IMR-90 (cell line): ENCODE data around the gene SCN8A. TPM values are rescaled to one million over a fixed set of nuclear protein-coding genes. Genes with fewer than 3 reads are reported as not detected.

Experiments
- ATAC-seq: fragments of 200-7000 bp; cut with Tn5 transposase; 2 replicates; pipeline ENCODE4 v1.9.1; 2020; ENCODE audit warnings: low read depth, mild to moderate bottlenecking, moderate library complexity
- BruUV-seq: library from RNA; stranded (reverse); fragments of 400-500 nt; replicated peaks from 2 replicates; lab custom pipeline; 2021; lab: Mats Ljungman, UMichigan
- CTCF ChIA-PET: fragments of 300-600 bp; formaldehyde crosslinking; extraction: SDS; loops from one replicate; lab custom pipeline; 2021; ENCODE audit warnings: antibody characterized with exemption; lab: Yijun Ruan, JAX
- POLR2A ChIA-PET: fragments of 300-600 bp; sonication (Branson Sonifier 250); formaldehyde crosslinking; loops from one replicate; lab custom pipeline; 2022; ENCODE audit warnings: antibody characterized with exemption; ENCODE audit not compliant: unreplicated experiment; lab: Charles Lee
- DNase-seq: peaks from one replicate; pipeline ENCODE4 v3.0.0; 2013
- H2AFZ ChIP-seq: replicated peaks from 2 replicates; pipeline ENCODE3; 2013; ENCODE audit warnings: low read length, mild to moderate bottlenecking; ENCODE audit not compliant: poor library complexity
- H2AK5ac ChIP-seq: 2 replicates; pipeline ENCODE4 v1.6.1; 2013; ENCODE audit warnings: low read depth, low read length, inconsistent platforms
- H2AK9ac ChIP-seq: replicated peaks from 2 replicates; pipeline ENCODE3; 2013; ENCODE audit warnings: mild to moderate bottlenecking, low read depth, low read length, moderate library complexity; ENCODE audit not compliant: poor library complexity
- H2BK120ac ChIP-seq: 2 replicates; pipeline ENCODE4 v1.6.1; 2013; ENCODE audit warnings: low read depth, low read length, inconsistent platforms
- H2BK15ac ChIP-seq: 3 replicates; pipeline ENCODE4 v1.6.1; 2013; ENCODE audit warnings: low read depth, low read length, inconsistent platforms
- H2BK20ac ChIP-seq: 2 replicates; pipeline ENCODE4 v1.6.1; 2013; ENCODE audit warnings: low read depth, mild to moderate bottlenecking, inconsistent platforms, low read length, moderate library complexity
- H2BK5ac ChIP-seq: 2 replicates; pipeline ENCODE4 v1.6.1; 2013; ENCODE audit warnings: mild to moderate bottlenecking, low read depth, low read length, inconsistent platforms; ENCODE audit not compliant: poor library complexity, severe bottlenecking
- H3K14ac ChIP-seq: replicated peaks from 2 replicates; pipeline ENCODE4 v1.6.1; 2013; ENCODE audit warnings: low read depth, low read length, inconsistent platforms
- H3K18ac ChIP-seq: 2 replicates; pipeline ENCODE4 v1.6.1; 2013; ENCODE audit warnings: low read depth, low read length, control low read depth
- H3K23ac ChIP-seq: 2 replicates; pipeline ENCODE4 v1.6.1; 2013; ENCODE audit warnings: low read depth, low read length, inconsistent platforms
- H3K27ac ChIP-seq: 2 replicates; pipeline ENCODE4 v1.5.1; 2013; ENCODE audit warnings: mild to moderate bottlenecking, control low read depth, low read length; ENCODE audit not compliant: insufficient read depth
- H3K27me3 ChIP-seq: 2 replicates; pipeline ENCODE4 v1.6.1; 2013; ENCODE audit warnings: low read length; ENCODE audit not compliant: control insufficient read depth, insufficient read depth
- H3K36me3 ChIP-seq: 2 replicates; pipeline ENCODE4 v1.6.1; 2013; ENCODE audit warnings: low read length, mixed read lengths; ENCODE audit not compliant: control insufficient read depth, insufficient read depth
- H3K4ac ChIP-seq: 2 replicates; pipeline ENCODE4 v1.6.1; 2013; ENCODE audit warnings: low read depth, low read length, inconsistent platforms
- H3K4me1 ChIP-seq: 2 replicates; pipeline ENCODE4 v1.6.1; 2013; ENCODE audit warnings: low read length, mixed read lengths; ENCODE audit not compliant: control insufficient read depth, insufficient read depth
- H3K4me2 ChIP-seq: 2 replicates; pipeline ENCODE4 v1.6.1; 2013; ENCODE audit warnings: low read depth, mild to moderate bottlenecking, control low read depth, low read length, moderate library complexity
- H3K4me3 ChIP-seq: 2 replicates; pipeline ENCODE4 v1.5.1; 2013; ENCODE audit warnings: low read depth, mild to moderate bottlenecking, control low read depth, low read length, moderate library complexity; ENCODE audit not compliant: insufficient read depth
- H3K56ac ChIP-seq: 2 replicates; pipeline ENCODE4 v1.6.1; 2013; ENCODE audit warnings: low read length, inconsistent platforms; ENCODE audit not compliant: insufficient read depth; ENCODE audit errors: extremely low read depth
- H3K79me1 ChIP-seq, 2 experiments: 2 replicates each; pipeline ENCODE4 v1.6.1; 2013; ENCODE audit warnings: low read length in 2 of 2, inconsistent platforms in 1 of 2, low read depth in 1 of 2
- H3K9ac ChIP-seq: 2 replicates; pipeline ENCODE4 v1.6.1; 2013; ENCODE audit warnings: low read depth, low read length, control low read depth
- H3K9me1 ChIP-seq: 2 replicates; pipeline ENCODE4 v1.6.1; 2013; ENCODE audit warnings: low read length, inconsistent platforms; ENCODE audit not compliant: insufficient read depth
- H3K9me3 ChIP-seq: 2 replicates; pipeline ENCODE4 v1.6.1; 2013; ENCODE audit warnings: low read length; ENCODE audit not compliant: control insufficient read depth, insufficient read depth
- H4K20me1 ChIP-seq: 2 replicates; pipeline ENCODE4 v1.6.1; 2013; ENCODE audit warnings: low read length, inconsistent platforms; ENCODE audit not compliant: insufficient read depth
- H4K5ac ChIP-seq: 2 replicates; pipeline ENCODE4 v1.6.1; 2013; ENCODE audit warnings: mild to moderate bottlenecking, low read depth, low read length, control low read depth
- H4K8ac ChIP-seq, 2 experiments: 2 replicates each; pipeline ENCODE4 v1.6.1; 2013; ENCODE audit warnings: low read depth in 2 of 2, low read length in 2 of 2, control low read depth in 1 of 2, inconsistent platforms in 1 of 2
- H4K91ac ChIP-seq: 2 replicates; pipeline ENCODE4 v1.6.1; 2013; ENCODE audit warnings: low read depth, low read length, inconsistent platforms; ENCODE audit not compliant: insufficient read depth
- BHLHE40 ChIP-seq: fragments of 150-350 bp; IDR thresholded peaks from 2 replicates; pipeline ENCODE4 v1.6.1; 2016; ENCODE audit warnings: mild to moderate bottlenecking, low read depth, low read length
- CEBPB ChIP-seq: IDR thresholded peaks from 2 replicates; pipeline ENCODE4 v1.6.1; 2012; ENCODE audit warnings: low read depth, low read length, improper control_type of control experiment
- CHD1 ChIP-seq: IDR thresholded peaks from 2 replicates; pipeline ENCODE4 v1.6.1; 2012; ENCODE audit warnings: low read depth, low read length, improper control_type of control experiment
- CTCF ChIP-seq: conservative IDR thresholded peaks from 2 replicates; pipeline ENCODE4 v1.5.1; 2012; ENCODE audit warnings: mild to moderate bottlenecking, low read depth, low read length, improper control_type of control experiment
- ELK1 ChIP-seq: fragments of 150-350 bp; IDR thresholded peaks from 2 replicates; pipeline ENCODE4 v1.6.1; 2016; ENCODE audit warnings: low read depth, mild to moderate bottlenecking, low read length, moderate library complexity, borderline replicate concordance
- FOS ChIP-seq: fragments of 150-350 bp; IDR thresholded peaks from 2 replicates; pipeline ENCODE4 v1.6.1; 2016; ENCODE audit warnings: low read depth, low read length
- MAFK ChIP-seq: IDR thresholded peaks from 2 replicates; pipeline ENCODE4 v1.6.1; 2012; ENCODE audit warnings: low read depth, low read length, improper control_type of control experiment
- MAZ ChIP-seq: IDR thresholded peaks from 2 replicates; pipeline ENCODE4 v1.6.1; 2012; ENCODE audit warnings: low read depth, mild to moderate bottlenecking, low read length, improper control_type of control experiment, moderate library complexity, borderline replicate concordance
- MXI1 ChIP-seq: IDR thresholded peaks from 2 replicates; pipeline ENCODE4 v1.6.1; 2012; ENCODE audit warnings: low read depth, mild to moderate bottlenecking, low read length, moderate library complexity, borderline replicate concordance
- NFE2L2 ChIP-seq: fragments of 150-350 bp; IDR thresholded peaks from 2 replicates; pipeline ENCODE4 v1.6.1; 2016; ENCODE audit warnings: low read depth, mild to moderate bottlenecking, low read length
- RAD21 ChIP-seq: IDR thresholded peaks from 2 replicates; pipeline ENCODE4 v1.6.1; 2012; ENCODE audit warnings: low read length, improper control_type of control experiment
- RCOR1 ChIP-seq: IDR thresholded peaks from 2 replicates; pipeline ENCODE4 v1.6.1; 2012; ENCODE audit warnings: mild to moderate bottlenecking, low read length, improper control_type of control experiment; ENCODE audit not compliant: insufficient replicate concordance
- SMC3 ChIP-seq: fragments of 150-350 bp; IDR thresholded peaks from 2 replicates; pipeline ENCODE4 v1.6.1; 2016; ENCODE audit warnings: low read depth, mild to moderate bottlenecking, antibody characterized with exemption, low read length, moderate library complexity
- WGBS, 2 experiments: methylation state at CpG; one replicate each; pipeline versions ENCODE4 v1.1.5 to v1.1.7; 2013; ENCODE audit warnings: missing lambda C conversion rate in 2 of 2; ENCODE audit not compliant: insufficient read length in 1 of 2; ENCODE audit errors: extremely low coverage in 2 of 2; 5-methylcytosine and 5-hydroxymethylcytosine counted together
- dilution Hi-C: fragments of 300-500 bp; cut with HindIII; formaldehyde crosslinking; loops from one replicate; pipeline ENCODE4 v1.14.3; 2018; ENCODE audit warnings: low sequenced_read_pairs; ENCODE audit not compliant: unreplicated experiment
- in situ Hi-C: fragments of 300-500 bp; cut with MboI; formaldehyde crosslinking; loops from 3 replicates; pipeline ENCODE4 v1.14.3; 2019; ENCODE audit warnings: low sequenced_read_pairs, inconsistent platforms, mixed read lengths
- intact Hi-C: fragments of 100-400 bp; cut with micrococcal nuclease; formaldehyde crosslinking; loops from 2 replicates; pipeline ENCODE4 v1.10.0; 2022
- polyA plus RNA-seq, 3 experiments: library from polyadenylated mRNA; depleted of rRNA; stranded (reverse); fragments of >200 nt; gene quantifications; 2 replicates each; pipeline ENCODE4 v1.2.3, GENCODE V29; 2012; ENCODE audit warnings: low replicate concordance in 1 of 3
- total RNA-seq: library from RNA; depleted of rRNA; stranded (reverse); fragments of >200 nt; gene quantifications from 2 replicates; pipeline ENCODE4 v1.2.3, GENCODE V29; 2012

The SCN8A gene
- total and polyA plus RNA-seq, 2 of the 4 experiments (the other 2 are of a cell fraction), result 6.9 to 19.7 TPM

- Histone ChIP-seq H3K9ac (no peak overlapping the region), H4K5ac (no peak overlapping the region), H3K9me3 (no peaks in the 10 kb centered on the region), H3K4me3 (no peak overlapping the region), H3K4ac (no peak overlapping the region), H3K23ac (no peak overlapping the region), H2AK9ac (no peak overlapping the region), H3K4me1 (peaks cover 2% of the 10 kb centered on the region; the same call in 1 of the 2 replicates), H2AK5ac (no peak overlapping the region), H2BK120ac (no peak overlapping the region), H3K4me2 (no peak overlapping the region), H3K9me1 (peaks cover 14% of the 10 kb centered on the region), H2BK20ac (no peak overlapping the region), H3K27me3 (no peaks in the 10 kb centered on the region), H2BK5ac (no peak overlapping the region), H4K8ac (no peak overlapping the region), H3K56ac (no peak overlapping the region), H2BK15ac (no peak overlapping the region), H2AFZ (no peak overlapping the region), H4K20me1 (no peaks in the 10 kb centered on the region; the same call in 1 of the 2 replicates), H3K14ac (no peak overlapping the region), H3K79me1 (no peaks in the 10 kb centered on the region; a peak in 2 of 4 replicates), H3K27ac (no peak overlapping the region), H3K36me3 (no peaks in the 10 kb centered on the region), H3K18ac (no peak overlapping the region), H4K91ac (no peak overlapping the region)
- no peak for ATAC-seq
- dilution Hi-C loops, result no loop called here
- BruUV-seq, result no TSS peak
- TF ChIP-seq SMC3 (no peak), MXI1 (no peak), CTCF (no peak), FOS (no peak), CEBPB (no peak), RCOR1 (no peak), MAZ (no peak), BHLHE40 (no peak), MAFK (no peak), NFE2L2 (no peak), RAD21 (no peak), CHD1 (no peak), ELK1 (no peak)
- ChIA-PET POLR2A (no interaction called here), CTCF (no interaction called here)
- intact Hi-C loops, result loop anchor here (1.0 kb wide), 1 partner anchor 9 kb away; no protein-coding TSS in a partner anchor
- in situ Hi-C loops, result no loop called here
- no peak for DNase-seq
- WGBS, 2 experiments, result 80% methylated on average over 1 of the region's 4 CpGs; no CpG with 5 or more reads in 1 of the 2 experiments
These were observed 103.1 kb downstream of the SCN8A start for GRCh38 chr12:51694146-51694545.
